ENCODE results near the gene MAPRE2. TPM values are rescaled to one million over a fixed set of nuclear protein-coding genes. Genes with fewer than 3 reads are reported as not detected.

MAPRE2 gene
- total and polyA plus RNA-seq, 2 of the 13 experiments (the other 11 are each of a cell fraction or from before 2014, with no cell fraction given), result 34.5 to 67.9 TPM

GRCh38 chr18:35171315-35171987 lies 130.2 kb downstream of the MAPRE2 start (continued):
- TF ChIP-seq ZNF737 (CRISPR knock-in tag; IDR thresholded peaks at IDR 0.05; ENCODE audit: borderline replicate concordance) (no peak), ZBTB21 (CRISPR knock-in tag; IDR thresholded peaks at IDR 0.05) (no peak), ZNF274 (CRISPR knock-in tag; IDR thresholded peaks at IDR 0.05) (no peak), SKI (IDR thresholded peaks at IDR 0.05; ENCODE audit: partially characterized antibody) (no peak), ISL2 (CRISPR knock-in tag; IDR thresholded peaks at IDR 0.05) (peak; percentile 56; the same call in 1 of the 2 replicates), ZNF367 (CRISPR knock-in tag; IDR thresholded peaks at IDR 0.05; ENCODE audit: borderline replicate concordance) (no peak), NR2F2 (IDR thresholded peaks at IDR 0.05; ENCODE audit: borderline replicate concordance, low read depth) (0 out of 2 replicates have a peak, but pooled peaks have one; percentile 15), SMAD1 (CRISPR knock-in tag; IDR thresholded peaks at IDR 0.05; ENCODE audit: borderline replicate concordance, low read depth) (no peak), THRA (CRISPR knock-in tag; IDR thresholded peaks at IDR 0.05; ENCODE audit: borderline replicate concordance) (no peak), LBX2 (CRISPR knock-in tag; IDR thresholded peaks at IDR 0.05; ENCODE audit: borderline replicate concordance) (no peak), STAT6 (CRISPR knock-in tag; IDR thresholded peaks at IDR 0.05; ENCODE audit: borderline replicate concordance) (no peak; the same call in 1 of the 2 replicates), MAX (IDR thresholded peaks at IDR 0.05) (peak; percentile 20; the same call in 1 of the 2 replicates), ATF1 (CRISPR knock-in tag; IDR thresholded peaks at IDR 0.05) (no peak; the same call in 1 of the 2 replicates), SATB2 (CRISPR knock-in tag; IDR thresholded peaks at IDR 0.05) (no peak), ZNF446 (CRISPR knock-in tag; IDR thresholded peaks at IDR 0.05) (no peak), HNRNPLL (IDR thresholded peaks at IDR 0.05; ENCODE audit: low read depth, low read length, poor library complexity, severe bottlenecking) (no peak), ZMYM2 (CRISPR knock-in tag; IDR thresholded peaks at IDR 0.05) (no peak), ZHX2 (IDR thresholded peaks at IDR 0.05; ENCODE audit: low read depth) (no peak), ZHX2 (CRISPR knock-in tag; IDR thresholded peaks at IDR 0.05; ENCODE audit: borderline replicate concordance) (no peak), ZFP36L1 (CRISPR knock-in tag; IDR thresholded peaks at IDR 0.05) (no peak)

Data from HepG2 (cell line).